ENCODE measurements around the gene TNS4. TPM values are rescaled to one million over a fixed set of nuclear protein-coding genes. Genes with fewer than 3 reads are reported as not detected.
A peak's percentile ranks its signal among the peaks of the same experiment; 100 is the strongest.

Gene TNS4
- total and polyA plus RNA-seq, 5 experiments from 2014 or later = not detected

- H3K27ac Mint-ChIP-seq = peak overlapping the region in 1 of 10 donors; percentile 50
- ATAC-seq (no peak), DNase-seq (no peak)
- H3K27me3 Mint-ChIP-seq = peaks cover 0 to 1% (median 0%) of the 10 kb centered on the region in 5 donors
- no peaks in the 10 kb centered on the region for H3K9me3 Mint-ChIP-seq
- no peak overlapping the region for H3K4me3 Mint-ChIP-seq
- POLR2A ChIA-PET = interaction anchor here (0.7 to 1.3 kb wide), 3 partner anchors 13 to 107 kb away, joined by 3 to 4 read pairs (median 3); partner anchors contain the start of gene TOP2A
- no peaks in the 10 kb centered on the region for H3K36me3 Mint-ChIP-seq
- peaks cover 25 to 35% (median 26%) of the 10 kb centered on the region in 4 donors for H3K4me1 Mint-ChIP-seq
These were observed 70.9 kb downstream of the TNS4 start for GRCh38 chr17:40430272-40431230.

- Mint-ChIP-seq H3K36me3 (no peaks in the 10 kb centered on the region), H3K27ac (peak overlapping the region in 7 of 10 donors; percentile 1 to 63 (median 37)), H3K27me3 (no peaks in the 10 kb centered on the region), H3K4me1 (peaks cover 24 to 38% (median 29%) of the 10 kb centered on the region in 4 donors), H3K4me3 (peak overlapping the region in 9 of 10 donors; percentile 16 to 76 (median 44)), H3K9me3 (no peaks in the 10 kb centered on the region)
- POLR2A ChIA-PET = interaction anchor here (0.5 to 2.3 kb wide), 10 partner anchors 10 to 1283 kb away, joined by 3 to 21 read pairs (median 4); partner anchors contain the start of genes IGFBP4 and TOP2A
- ATAC-seq = peak; percentile 97
- DNase-seq = peak in 3 of 10 donors; percentile 47 to 64 (median 63)
These were observed 74.4 kb downstream of the TNS4 start for GRCh38 chr17:40427002-40427491.

Other genes starting within 250 kb of the TNS4 start
- 1 to 10 TPM; 1.5 to 1.6 TPM for gene CDC6, start 213.7 kb downstream of the TNS4 start, total RNA-seq
- under 1 TPM in 1 of 3 donors, not detected in 2; 0.08 TPM for gene CDC6, start 213.7 kb downstream of the TNS4 start, polyA plus RNA-seq
- gene RARA, start 192.4 kb downstream of the TNS4 start, total RNA-seq = 10 to 100 TPM; 39.2 to 39.9 TPM
- 10 to 100 TPM in 1 of 3 donors, 1 to 10 TPM in 2; 7.2 to 12.4 (median 9.0) TPM for gene RARA, start 192.4 kb downstream of the TNS4 start, polyA plus RNA-seq
- gene GJD3, start 136.9 kb downstream of the TNS4 start, total RNA-seq = not detected
- not detected for gene GJD3, start 136.9 kb downstream of the TNS4 start, polyA plus RNA-seq
- under 1 TPM; 0.41 to 0.81 TPM for gene TOP2A, start 83.7 kb downstream of the TNS4 start, total RNA-seq
- under 1 TPM in 1 of 3 donors, not detected in 2; 0.14 TPM for gene TOP2A, start 83.7 kb downstream of the TNS4 start, polyA plus RNA-seq
- under 1 TPM; 0.80 to 0.86 TPM for gene IGFBP4, start 58.2 kb downstream of the TNS4 start, total RNA-seq
- gene IGFBP4, start 58.2 kb downstream of the TNS4 start, polyA plus RNA-seq = 1 to 10 TPM in 1 of 3 donors, under 1 TPM in 1, not detected in 1; 0.09 to 1.0 TPM
- gene CCR7, start 63.8 kb upstream of the TNS4 start, total RNA-seq = 100 to 1,000 TPM; 571 to 574 TPM
- 1,000 to 10,000 TPM in 2 of 3 donors, 100 to 1,000 TPM in 1; 897 to 2,008 (median 1,531) TPM for gene CCR7, start 63.8 kb upstream of the TNS4 start, polyA plus RNA-seq
- gene SMARCE1, start 146.2 kb upstream of the TNS4 start, total RNA-seq = 100 to 1,000 TPM in 1 of 2 experiments, 10 to 100 TPM in 1; 97.5 to 108 TPM
- gene SMARCE1, start 146.2 kb upstream of the TNS4 start, polyA plus RNA-seq = 100 to 1,000 TPM; 195 to 229 (median 220) TPM
- not detected for gene KRT222, start 163.6 kb upstream of the TNS4 start, total RNA-seq
- gene KRT222, start 163.6 kb upstream of the TNS4 start, polyA plus RNA-seq = under 1 TPM in 1 of 3 donors, not detected in 2; 0.09 TPM
- not detected for gene KRT24, start 202.1 kb upstream of the TNS4 start, total RNA-seq
- not detected for gene KRT24, start 202.1 kb upstream of the TNS4 start, polyA plus RNA-seq

Data from naive thymus-derived CD8-positive, alpha-beta T cell (primary cell).